NT2/D1 (cell line): ENCODE measurements around the gene HIP1R.

Source experiments
- DNase-seq: peaks from one replicate; pipeline ENCODE4 v3.0.0-alpha.2; 2011; ENCODE audit warnings: low read depth, low spot score
- H3K27me3 ChIP-seq: 2 replicates; pipeline ENCODE4 v1.6.0; 2011; ENCODE audit warnings: mild to moderate bottlenecking; ENCODE audit not compliant: insufficient read length, insufficient read depth
- H3K36me3 ChIP-seq: 2 replicates; pipeline ENCODE4 v1.6.1; 2011; ENCODE audit warnings: mild to moderate bottlenecking, low read length, mixed read lengths; ENCODE audit not compliant: insufficient read depth, insufficient read length
- H3K4me1 ChIP-seq: 2 replicates; pipeline ENCODE4 v1.5.1; 2011; ENCODE audit not compliant: insufficient read depth, insufficient read length
- H3K4me3 ChIP-seq: 2 replicates; pipeline ENCODE4 v1.5.1; 2011; ENCODE audit warnings: low read depth; ENCODE audit not compliant: insufficient read length
- H3K9ac ChIP-seq: 2 replicates; pipeline ENCODE4 v1.6.0; 2011; ENCODE audit warnings: low read depth; ENCODE audit not compliant: insufficient read length
- H3K9me3 ChIP-seq: 2 replicates; pipeline ENCODE4 v1.5.1; 2011; ENCODE audit warnings: mild to moderate bottlenecking, low read length; ENCODE audit not compliant: insufficient read depth
- SUZ12 ChIP-seq: IDR thresholded peaks from 2 replicates; pipeline ENCODE4 v1.6.1; 2011; ENCODE audit not compliant: insufficient read length, insufficient read depth; ENCODE audit errors: extremely low read depth
- YY1 ChIP-seq: IDR thresholded peaks from 2 replicates; pipeline ENCODE4 v1.6.1; 2011; ENCODE audit not compliant: insufficient read length, insufficient read depth
- ZNF274 ChIP-seq: IDR thresholded peaks from 2 replicates; pipeline ENCODE4 v1.6.1; 2011; ENCODE audit warnings: mild to moderate bottlenecking, low read depth, low read length

Gene HIP1R

GRCh38 chr12:122820838-122821271 is 14.4 kb upstream of the HIP1R start:
- Histone ChIP-seq H3K9ac (no peak overlapping the region), H3K27me3 (no peaks in the 10 kb centered on the region), H3K4me1 (peaks cover 1% of the 10 kb centered on the region), H3K4me3 (no peak overlapping the region), H3K9me3 (no peaks in the 10 kb centered on the region), H3K36me3 (no peaks in the 10 kb centered on the region)
- no peak for DNase-seq
- TF ChIP-seq SUZ12 (no peak), YY1 (no peak), ZNF274 (no peak)

- no peaks in the 10 kb centered on the region for H3K27me3 ChIP-seq
- DNase-seq = no peak
- H3K4me3 ChIP-seq = no peak overlapping the region
- TF ChIP-seq SUZ12 (no peak), YY1 (no peak)
- H3K9ac ChIP-seq = no peak overlapping the region
- H3K4me1 ChIP-seq = peaks cover 1% of the 10 kb centered on the region
- H3K36me3 ChIP-seq = no peaks in the 10 kb centered on the region
- H3K9me3 ChIP-seq = no peaks in the 10 kb centered on the region
Observed at GRCh38 chr12:122823429-122823828, 11.8 kb upstream of the HIP1R start.

- TF ChIP-seq ZNF274 = no peak
- TF ChIP-seq YY1 = no peak
- TF ChIP-seq SUZ12 = no peak
- Histone ChIP-seq H3K27me3 (no peaks in the 10 kb centered on the region), H3K9me3 (no peaks in the 10 kb centered on the region), H3K4me3 (no peak overlapping the region), H3K36me3 (no peaks in the 10 kb centered on the region), H3K4me1 (no peaks in the 10 kb centered on the region), H3K9ac (no peak overlapping the region)
- DNase-seq = no peak
Observed at GRCh38 chr12:122825773-122826724, 9.2 kb upstream of the HIP1R start.

GRCh38 chr12:122827258-122827657 is 8.0 kb upstream of the HIP1R start:
- H3K27me3 ChIP-seq = no peaks in the 10 kb centered on the region
- no peaks in the 10 kb centered on the region for H3K9me3 ChIP-seq
- TF ChIP-seq SUZ12 = no peak
- no peak for TF ChIP-seq YY1
- TF ChIP-seq ZNF274 = no peak
- H3K4me3 ChIP-seq = no peak overlapping the region
- H3K4me1 ChIP-seq = no peaks in the 10 kb centered on the region
- no peak overlapping the region for H3K9ac ChIP-seq
- DNase-seq = no peak
- no peaks in the 10 kb centered on the region for H3K36me3 ChIP-seq

- Histone ChIP-seq H3K4me3 (no peak overlapping the region), H3K36me3 (no peaks in the 10 kb centered on the region), H3K9me3 (no peaks in the 10 kb centered on the region), H3K27me3 (no peaks in the 10 kb centered on the region), H3K4me1 (no peaks in the 10 kb centered on the region), H3K9ac (no peak overlapping the region)
- TF ChIP-seq YY1 = no peak
- no peak for TF ChIP-seq ZNF274
- no peak for TF ChIP-seq SUZ12
- DNase-seq = no peak
Observed at GRCh38 chr12:122830517-122831214, 4.6 kb upstream of the HIP1R start.

GRCh38 chr12:122834104-122834920 is 945 bp upstream of the HIP1R start:
- Histone ChIP-seq H3K9me3 (no peaks in the 10 kb centered on the region), H3K4me3 (peak overlapping the region; percentile 24), H3K27me3 (peaks cover 12% of the 10 kb centered on the region), H3K4me1 (no peaks in the 10 kb centered on the region), H3K36me3 (no peaks in the 10 kb centered on the region), H3K9ac (peak overlapping the region; percentile 47)
- TF ChIP-seq ZNF274 = no peak
- TF ChIP-seq SUZ12 = no peak
- no peak for TF ChIP-seq YY1
- no peak for DNase-seq
